Memory B cell (primary cell): ENCODE measurements around the gene TESK1.
A peak's percentile ranks its signal among the peaks of the same experiment; 100 is the strongest.
"Not testable (repeated sequence)": the region's sequence is repeated elsewhere in the genome, so short reads cannot be mapped to it uniquely, and the experiment has no call there.

Source experiments
- ATAC-seq: fragments of 150-1000 bp; cut with Tn5 transposase; 2 replicates; pipeline ENCODE4 v1.10.0; 2021; ENCODE audit warnings: low read depth, mild to moderate bottlenecking, moderate library complexity
- DNase-seq, 2 donors: peaks; one replicate each; pipeline ENCODE4 v3.0.0; 2022; ENCODE audit warnings: low spot score in 2 of 2
- H3K27ac Mint-ChIP-seq: one replicate; pipeline ENCODE4 v1.8.0; 2022; ENCODE audit warnings: mild to moderate bottlenecking, moderate library complexity, mixed read lengths
- H3K27me3 Mint-ChIP-seq: one replicate; pipeline ENCODE4 v1.8.0; 2022; ENCODE audit warnings: mixed read lengths
- H3K36me3 Mint-ChIP-seq: one replicate; pipeline ENCODE4 v1.8.0; 2022; ENCODE audit warnings: mild to moderate bottlenecking, mixed read lengths
- H3K4me1 Mint-ChIP-seq: one replicate; pipeline ENCODE4 v1.8.0; 2022; ENCODE audit warnings: mixed read lengths
- H3K4me3 Mint-ChIP-seq: one replicate; pipeline ENCODE4 v1.8.0; 2022; ENCODE audit warnings: mild to moderate bottlenecking, moderate library complexity, mixed read lengths
- H3K9me3 Mint-ChIP-seq: one replicate; pipeline ENCODE4 v1.8.0; 2022; ENCODE audit warnings: mixed read lengths

TESK1 gene

DNA sequence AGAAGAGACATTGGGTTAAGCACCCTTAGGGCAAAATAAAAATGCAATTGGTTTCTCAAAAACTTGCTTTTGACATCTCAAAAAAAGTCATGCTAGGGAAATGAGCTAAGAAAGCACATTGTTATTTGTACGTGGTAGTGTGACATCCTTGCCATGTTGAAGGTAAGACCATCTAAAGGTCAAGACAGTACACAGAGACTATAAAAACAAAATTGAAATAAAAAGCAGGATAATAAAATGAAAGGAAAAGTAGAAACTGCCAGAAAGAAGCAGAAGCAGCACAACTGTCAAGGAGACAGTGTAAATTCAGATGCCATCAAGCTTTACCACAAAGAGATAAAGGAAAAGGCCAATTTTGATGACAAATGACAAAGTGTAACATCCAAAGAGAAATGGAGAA, 34.2 kb downstream of the TESK1 start:
- Mint-ChIP-seq H3K4me1 (peaks cover 58% of the 10 kb centered on the region), H3K4me3 (peak overlapping the region; percentile 14)
- H3K27me3 Mint-ChIP-seq, DNase-seq, H3K36me3 Mint-ChIP-seq, ATAC-seq, H3K27ac Mint-ChIP-seq, H3K9me3 Mint-ChIP-seq: not testable (repeated sequence)

DNA sequence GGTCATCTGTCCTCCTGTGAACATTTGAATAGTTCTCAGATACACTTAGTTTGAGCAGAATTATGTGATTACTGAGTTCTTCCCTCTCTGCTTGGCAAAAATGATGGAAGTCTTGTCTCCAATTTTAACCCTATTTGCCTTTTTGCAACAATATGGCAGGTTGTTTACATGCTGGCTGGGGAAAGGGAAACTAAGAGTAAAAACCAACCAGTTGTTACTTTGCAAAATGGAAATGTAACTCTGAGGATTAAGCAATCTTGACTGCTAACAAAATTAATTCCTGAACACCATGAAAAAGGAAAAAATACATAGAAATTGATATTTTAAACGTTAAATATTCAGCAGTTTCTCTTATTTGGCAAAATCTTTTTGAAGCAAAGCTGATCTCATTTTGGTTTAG, 34.6 kb downstream of the TESK1 start:
- ATAC-seq = no peak

DNA sequence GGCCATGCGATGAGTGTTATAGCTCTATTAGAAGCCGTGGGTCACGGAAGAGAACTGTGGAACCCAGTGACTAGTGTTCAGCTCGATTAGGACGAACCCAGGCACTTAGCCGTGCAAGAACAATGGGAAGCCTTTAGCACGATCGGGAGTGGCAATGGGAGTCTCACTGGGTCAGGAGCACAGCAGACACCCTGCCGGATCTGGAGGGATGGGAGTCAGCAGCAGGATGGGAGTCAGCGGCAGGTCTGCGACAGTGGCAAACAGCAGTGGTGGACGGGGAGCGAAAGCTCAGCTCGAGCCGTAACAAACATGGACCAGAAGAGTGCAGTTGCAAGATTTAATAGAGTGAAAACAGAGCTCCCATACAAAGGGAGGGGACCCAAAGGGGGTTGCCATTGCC, 35.4 kb downstream of the TESK1 start:
- H3K4me1 Mint-ChIP-seq = peaks cover 55% of the 10 kb centered on the region
- not testable (repeated sequence) for H3K27ac Mint-ChIP-seq, ATAC-seq, H3K4me3 Mint-ChIP-seq, H3K27me3 Mint-ChIP-seq, H3K9me3 Mint-ChIP-seq, H3K36me3 Mint-ChIP-seq, DNase-seq

More for the DNA sequence above, 34.6 kb downstream of the TESK1 start:
- Mint-ChIP-seq H3K4me1 (peaks cover 57% of the 10 kb centered on the region), H3K27me3 (no peaks in the 10 kb centered on the region), H3K27ac (no peak overlapping the region), H3K36me3 (peaks cover 8% of the 10 kb centered on the region), H3K9me3 (no peaks in the 10 kb centered on the region), H3K4me3 (peak overlapping the region; percentile 14)
- no peak for DNase-seq

DNA sequence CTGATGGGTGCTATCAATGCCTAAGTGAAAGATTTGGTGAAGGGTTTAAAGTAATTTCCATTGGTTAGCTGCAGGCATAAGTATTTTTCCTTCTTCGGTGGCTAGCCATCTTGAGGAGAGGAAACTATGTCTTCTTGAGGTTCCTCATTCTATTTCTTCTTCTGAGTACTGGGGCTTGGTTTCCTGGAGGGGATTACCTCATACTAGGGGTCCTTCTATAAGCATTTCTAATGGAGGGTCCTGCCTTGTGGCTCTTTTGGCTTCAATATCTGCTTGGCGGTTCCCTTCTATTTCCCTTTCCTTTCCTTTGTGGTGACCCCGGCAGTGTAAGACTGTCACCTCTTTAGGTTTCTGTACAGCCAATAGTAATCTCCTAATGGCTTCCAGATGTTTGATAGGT, 36.4 kb downstream of the TESK1 start:
- not testable (repeated sequence) for H3K27me3 Mint-ChIP-seq, ATAC-seq, DNase-seq, H3K9me3 Mint-ChIP-seq, H3K36me3 Mint-ChIP-seq
- peak overlapping the region; percentile 24 for H3K4me3 Mint-ChIP-seq
- peaks cover 49% of the 10 kb centered on the region for H3K4me1 Mint-ChIP-seq
- peak overlapping the region; percentile 55 for H3K27ac Mint-ChIP-seq

DNA sequence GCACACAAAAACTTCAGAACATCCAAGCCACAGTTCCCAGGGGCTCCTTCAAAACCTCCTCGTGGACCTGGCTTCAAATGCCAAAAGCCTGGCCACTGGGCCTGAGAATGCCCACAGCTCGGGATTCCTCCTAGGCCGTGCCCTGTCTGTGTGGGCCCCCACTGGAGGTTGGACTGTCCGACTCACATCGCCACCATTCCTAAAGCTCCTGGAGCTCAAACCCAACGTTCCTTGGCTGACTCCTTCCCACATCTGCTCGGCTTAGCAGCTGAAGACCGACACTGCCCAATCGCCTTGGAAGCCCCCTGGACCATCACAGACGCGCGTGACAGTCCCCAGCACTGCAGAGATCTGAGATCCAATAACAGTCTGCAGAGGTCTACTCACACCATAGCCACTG, 38.0 kb downstream of the TESK1 start:
- Mint-ChIP-seq H3K27ac (no peak overlapping the region), H3K4me3 (no peak overlapping the region), H3K9me3 (no peaks in the 10 kb centered on the region), H3K36me3 (peaks cover 8% of the 10 kb centered on the region), H3K4me1 (peaks cover 41% of the 10 kb centered on the region), H3K27me3 (no peaks in the 10 kb centered on the region)
- ATAC-seq = no peak
- DNase-seq = no peak

DNA sequence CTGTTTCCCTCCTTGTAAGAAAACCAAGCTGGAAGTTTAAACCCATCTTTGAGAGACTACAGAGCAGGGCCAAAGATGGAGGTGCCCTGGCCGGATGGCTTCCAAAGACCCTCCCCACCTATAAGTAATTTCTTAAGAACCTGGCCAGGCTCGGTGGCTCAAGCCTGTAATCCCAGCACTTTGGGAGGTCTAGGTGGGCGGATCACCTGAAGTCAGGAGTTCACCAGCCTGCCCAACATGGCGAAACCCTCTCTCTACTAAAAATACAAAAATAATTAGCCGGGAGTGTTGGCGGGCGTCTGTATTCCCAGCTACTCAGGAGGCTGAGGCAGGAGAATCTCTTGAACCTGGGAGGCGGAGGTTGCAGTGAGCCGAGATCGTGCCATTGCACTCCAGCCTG, 40.7 kb downstream of the TESK1 start:
- H3K9me3 Mint-ChIP-seq, DNase-seq, H3K27me3 Mint-ChIP-seq, H3K36me3 Mint-ChIP-seq, ATAC-seq: not testable (repeated sequence)
- peak overlapping the region; percentile 95 for H3K27ac Mint-ChIP-seq
- H3K4me1 Mint-ChIP-seq = peaks cover 42% of the 10 kb centered on the region
- peak overlapping the region; percentile 91 for H3K4me3 Mint-ChIP-seq

DNA sequence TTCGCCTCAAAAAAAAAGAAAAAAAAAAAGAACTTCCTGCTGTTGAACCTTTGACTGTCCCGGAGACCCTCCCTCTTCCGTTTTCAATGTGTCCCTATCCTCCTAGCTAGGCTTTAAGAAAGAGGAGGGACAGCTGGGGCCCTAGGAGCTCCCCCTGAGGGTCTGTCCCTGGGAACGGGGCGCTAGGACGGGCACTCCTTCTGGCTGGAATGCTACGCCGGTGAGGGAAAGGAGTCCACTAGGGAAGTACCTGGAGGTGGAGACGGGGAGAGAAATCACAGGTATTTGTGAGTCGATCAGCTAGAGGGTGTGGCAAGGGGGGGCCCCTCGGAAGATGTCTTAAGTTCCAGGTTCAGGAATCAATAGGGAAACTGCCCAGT, 41.1 kb downstream of the TESK1 start:
- Mint-ChIP-seq H3K4me3 (peak overlapping the region; percentile 91), H3K36me3 (peaks cover 5% of the 10 kb centered on the region), H3K4me1 (peaks cover 42% of the 10 kb centered on the region), H3K27me3 (no peaks in the 10 kb centered on the region), H3K9me3 (no peaks in the 10 kb centered on the region), H3K27ac (peak overlapping the region; percentile 95)
- no peak for DNase-seq
- no peak for ATAC-seq

DNA sequence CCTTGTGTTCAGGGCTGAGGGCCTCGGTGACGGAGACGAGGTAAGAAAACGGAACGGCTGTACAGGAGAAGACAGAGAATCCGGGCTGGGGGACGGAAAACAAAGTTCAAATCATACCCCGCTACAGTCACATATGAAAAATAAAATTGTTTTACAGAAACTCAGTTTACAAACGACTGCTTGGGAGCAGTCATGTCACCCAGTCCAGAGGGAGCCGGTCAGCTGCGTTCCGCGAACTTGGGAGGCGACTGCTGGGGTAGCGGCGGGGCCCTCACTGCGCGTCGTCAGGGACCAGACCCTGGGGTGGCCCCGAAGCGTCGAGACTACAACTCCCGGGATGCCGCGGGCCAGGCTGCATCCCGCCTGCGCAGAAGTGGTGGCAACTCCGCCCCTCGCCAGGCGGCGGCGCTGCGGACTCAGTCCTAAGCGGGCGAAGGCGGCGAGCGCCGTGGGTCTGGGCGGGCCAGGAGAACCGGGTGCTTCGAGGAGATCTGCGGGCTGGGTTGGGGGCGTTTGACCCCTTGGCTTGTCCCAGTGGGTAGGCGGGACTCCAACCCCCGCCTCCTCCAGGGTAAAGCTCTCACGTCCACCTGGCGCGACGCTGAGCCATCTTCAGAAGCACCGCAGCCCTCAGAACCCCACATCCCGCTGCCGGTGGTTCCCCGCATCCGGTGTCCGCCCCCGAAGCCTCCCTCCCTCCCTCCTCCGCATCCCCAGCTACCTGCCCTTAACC, 41.6 kb downstream of the TESK1 start:
- no peaks in the 10 kb centered on the region for H3K27me3 Mint-ChIP-seq
- peak overlapping the region; percentile 91 for H3K4me3 Mint-ChIP-seq
- DNase-seq = peak; percentile 94 to 97
- H3K27ac Mint-ChIP-seq = peak overlapping the region; percentile 95
- H3K9me3 Mint-ChIP-seq = no peaks in the 10 kb centered on the region
- peaks cover 41% of the 10 kb centered on the region for H3K4me1 Mint-ChIP-seq
- H3K36me3 Mint-ChIP-seq = peaks cover 2% of the 10 kb centered on the region
- ATAC-seq = peak; percentile 84

DNA sequence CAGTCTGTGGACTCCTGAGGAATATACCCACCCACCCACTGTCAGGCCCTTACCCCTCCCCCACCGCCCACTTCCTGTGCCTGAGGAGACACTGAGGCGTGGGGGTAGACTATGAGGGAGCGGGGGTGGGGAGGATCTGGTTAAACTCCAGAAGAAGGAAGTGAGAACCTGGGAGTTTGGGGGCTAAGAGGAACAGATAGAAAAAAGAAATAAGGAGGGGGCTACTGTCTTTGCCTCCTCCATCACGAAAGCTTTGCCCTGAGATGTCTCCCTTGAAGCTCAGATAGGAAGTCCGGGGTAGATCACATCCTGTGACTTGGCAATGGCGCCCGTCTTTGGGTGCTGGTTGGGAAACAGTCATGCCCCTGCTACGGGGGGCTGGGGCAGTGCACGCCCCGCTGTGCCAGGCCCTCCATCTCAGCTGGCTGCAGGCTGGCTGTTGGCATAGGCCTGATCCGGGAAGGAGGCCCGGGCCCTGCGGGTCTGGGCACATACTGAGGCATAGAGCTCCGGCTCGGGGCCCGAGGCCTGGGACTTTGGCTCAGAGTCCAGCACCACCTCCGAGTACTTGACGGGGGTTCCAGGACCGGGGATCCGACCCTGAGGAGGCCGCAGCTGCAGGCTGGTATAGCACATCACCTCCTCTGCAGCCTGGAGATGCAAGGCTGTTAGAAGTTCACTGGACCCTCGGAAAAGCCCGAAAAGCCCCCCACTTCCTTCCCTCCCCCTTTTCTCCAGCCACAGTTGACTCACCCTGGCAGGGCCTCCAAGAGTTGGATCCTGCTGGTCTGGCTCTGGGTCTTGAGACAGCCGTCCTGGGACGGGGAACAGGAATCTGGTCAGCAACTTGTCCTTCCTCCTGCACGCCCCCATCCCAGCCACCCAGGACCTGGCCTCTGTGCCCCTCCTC, 44.6 kb downstream of the TESK1 start:
- no peaks in the 10 kb centered on the region for H3K27me3 Mint-ChIP-seq

DNA sequence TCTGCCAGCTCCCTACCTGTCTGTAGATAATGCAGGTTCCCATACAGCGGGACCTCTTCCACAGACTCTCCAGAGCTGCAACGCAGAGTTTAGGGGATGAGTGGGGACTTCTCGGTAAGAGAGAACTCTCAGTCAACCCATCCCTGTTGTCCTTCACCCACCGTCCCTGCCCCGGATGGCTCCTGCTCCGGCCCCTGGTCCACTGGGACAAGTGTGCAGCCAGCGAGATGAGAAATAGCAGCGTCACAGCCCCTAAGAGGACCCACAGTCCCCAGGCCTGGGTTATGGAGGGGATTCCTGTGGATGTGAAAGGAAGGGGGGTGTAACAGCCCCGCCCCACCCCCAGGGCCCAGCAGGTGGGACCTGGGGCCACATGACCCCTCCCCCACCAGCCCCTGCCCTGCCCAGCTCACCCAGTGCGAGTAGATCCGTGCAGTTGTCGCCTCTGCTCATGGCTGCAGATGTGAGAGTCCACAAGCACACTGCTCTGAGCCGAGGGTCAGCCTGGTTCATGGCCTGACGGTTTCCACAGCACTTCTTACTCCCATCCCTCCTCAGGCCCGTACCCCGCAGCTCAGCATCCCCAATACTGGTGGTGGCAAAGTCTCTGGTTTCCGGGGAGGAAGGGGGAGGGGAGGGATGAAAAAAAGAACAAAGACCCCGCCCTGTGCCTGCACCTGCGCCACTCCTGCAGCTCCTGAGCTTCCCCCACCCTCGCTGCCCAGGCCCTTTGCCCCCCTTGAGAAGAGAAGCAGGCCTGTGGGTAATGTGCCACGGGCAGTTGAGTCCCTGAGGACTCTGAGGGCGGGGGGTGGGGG, 45.5 kb downstream of the TESK1 start, which contains the start of gene SIT1:
Gene SIT1 (minus strand): TSS at position 591 of the 818 bp plus-strand sequence. CDS start 78 bp downstream, at position 513.
- H3K36me3 Mint-ChIP-seq = peaks cover 2% of the 10 kb centered on the region
- H3K4me1 Mint-ChIP-seq = peaks cover 40% of the 10 kb centered on the region

More for the DNA sequence above, 44.6 kb downstream of the TESK1 start:
- peak overlapping the region; percentile 94 for H3K4me3 Mint-ChIP-seq
- ATAC-seq (no peak), DNase-seq (no peak)
- H3K36me3 Mint-ChIP-seq = peaks cover 2% of the 10 kb centered on the region
- H3K9me3 Mint-ChIP-seq = no peaks in the 10 kb centered on the region
- H3K27ac Mint-ChIP-seq = peak overlapping the region; percentile 95
- peaks cover 40% of the 10 kb centered on the region for H3K4me1 Mint-ChIP-seq

DNA sequence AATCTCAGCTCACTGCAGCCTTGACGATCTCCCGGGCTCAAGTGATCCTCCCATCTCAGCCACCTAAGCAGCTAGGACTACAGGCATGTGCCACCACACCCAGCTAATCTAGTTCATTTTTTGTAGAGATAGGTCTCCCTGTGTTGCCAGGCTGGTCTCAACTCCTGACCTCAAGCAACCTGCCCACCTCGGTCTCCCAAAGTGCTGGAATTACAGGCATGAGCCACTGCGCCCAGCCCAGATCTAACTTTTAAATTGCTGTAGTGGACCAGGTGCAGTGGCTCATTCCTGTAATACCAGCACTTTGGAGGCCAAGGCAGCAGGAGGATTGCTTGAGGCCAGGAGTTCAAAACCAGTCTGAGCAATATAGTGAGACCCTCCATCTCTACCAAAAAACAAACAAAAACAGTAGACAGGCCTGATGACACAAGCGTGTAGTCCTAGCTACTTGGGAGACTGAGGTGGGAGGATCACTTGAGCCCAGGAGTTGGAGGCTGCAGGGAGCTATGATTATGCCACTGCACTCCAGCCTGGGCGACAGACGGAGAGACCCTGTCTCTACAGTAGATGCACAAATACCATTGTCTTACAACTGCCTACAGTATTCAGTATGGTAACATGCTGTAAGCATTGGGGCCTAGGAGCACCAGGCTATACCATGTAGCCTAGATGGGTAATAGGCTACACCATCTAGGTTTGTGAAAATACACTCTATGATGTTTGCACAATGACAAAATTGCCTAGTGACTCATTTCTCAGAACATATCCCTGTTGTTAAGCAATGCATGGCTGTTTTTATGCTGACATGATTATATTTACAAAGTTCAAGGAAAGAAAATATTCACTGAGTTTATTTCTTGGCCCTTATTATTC, 47.1 kb downstream of the TESK1 start:
- H3K4me3 Mint-ChIP-seq = peak overlapping the region; percentile 28

More for the DNA sequence above, 45.5 kb downstream of the TESK1 start, which contains the start of gene SIT1:
- peak within 1 kb of the TSS; percentile 95 for H3K27ac Mint-ChIP-seq
- ATAC-seq (no peak), DNase-seq (no peak)
- no peaks in the 10 kb centered on the region for H3K9me3 Mint-ChIP-seq
- H3K27me3 Mint-ChIP-seq = no peaks in the 10 kb centered on the region
- H3K4me3 Mint-ChIP-seq = peak within 1 kb of the TSS; percentile 94

DNA sequence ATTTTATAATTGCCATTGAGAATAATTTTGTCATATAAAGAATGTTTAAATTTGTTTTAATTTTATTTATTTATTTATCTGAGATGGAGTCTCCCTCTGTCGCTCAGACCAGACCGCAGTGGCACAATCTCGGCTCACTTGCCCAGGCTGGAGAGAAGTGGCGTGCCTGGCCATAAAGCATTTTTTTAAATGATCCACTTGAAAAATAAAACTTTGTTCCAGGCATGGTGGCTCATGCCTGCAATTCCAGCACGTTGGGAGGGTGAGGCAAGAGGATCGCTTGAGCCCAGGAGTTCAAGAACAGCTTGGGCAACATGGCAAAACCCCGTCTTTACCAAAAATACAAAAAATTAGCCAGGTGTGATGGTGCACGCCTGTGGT, 47.8 kb downstream of the TESK1 start:
- Mint-ChIP-seq H3K4me1 (peaks cover 47% of the 10 kb centered on the region), H3K36me3 (peaks cover 2% of the 10 kb centered on the region), H3K27ac (no peak overlapping the region), H3K4me3 (no peak overlapping the region), H3K9me3 (no peaks in the 10 kb centered on the region), H3K27me3 (no peaks in the 10 kb centered on the region)
- DNase-seq (no peak), ATAC-seq (no peak)

More for the DNA sequence above, 47.1 kb downstream of the TESK1 start:
- ATAC-seq (no peak), DNase-seq (no peak)
- Mint-ChIP-seq H3K36me3 (peaks cover 2% of the 10 kb centered on the region), H3K27ac (no peak overlapping the region), H3K9me3 (no peaks in the 10 kb centered on the region), H3K4me1 (peaks cover 46% of the 10 kb centered on the region), H3K27me3 (no peaks in the 10 kb centered on the region)

DNA sequence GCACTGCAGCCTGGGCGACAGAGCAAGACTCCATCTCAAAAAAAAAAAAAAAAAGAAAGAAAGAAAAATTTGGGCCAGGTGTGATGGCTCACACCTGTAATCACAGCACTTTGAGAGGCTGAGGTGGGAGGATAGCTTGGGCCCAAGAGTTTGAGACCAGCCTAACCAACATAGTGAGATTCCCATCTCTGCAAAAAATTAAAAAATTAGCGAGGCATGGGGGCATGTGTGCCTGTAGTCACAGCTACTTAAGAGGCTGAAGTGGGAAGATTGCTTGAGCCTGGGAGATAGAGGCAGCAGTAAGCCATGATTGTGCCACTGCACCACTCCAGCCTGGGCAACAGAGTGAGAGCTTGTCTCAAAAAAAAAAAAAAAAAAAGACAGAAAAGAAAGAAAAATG, 48.5 kb downstream of the TESK1 start:
- no peak for DNase-seq
- Mint-ChIP-seq H3K4me1 (peaks cover 41% of the 10 kb centered on the region), H3K27me3 (no peaks in the 10 kb centered on the region), H3K9me3 (no peaks in the 10 kb centered on the region), H3K4me3 (no peak overlapping the region), H3K27ac (peak overlapping the region; percentile 35), H3K36me3 (no peaks in the 10 kb centered on the region)
- ATAC-seq = no peak
